ENCODE data around the gene TSPAN16. TPM values are rescaled to one million over a fixed set of nuclear protein-coding genes. Genes with fewer than 3 reads are reported as not detected.

TSPAN16 gene
- total and polyA plus RNA-seq, 2 of the 13 experiments (the other 11 are each of a cell fraction or from before 2014, with no cell fraction given), result not detected

- peak; percentile 85 for TF ChIP-seq NR0B2 (CRISPR knock-in tag; IDR thresholded peaks at IDR 0.05)
- no peak for TF ChIP-seq ZBTB8A (CRISPR knock-in tag; IDR thresholded peaks at IDR 0.05; ENCODE audit: borderline replicate concordance, low read depth)
- TF ChIP-seq ZNF441 (CRISPR knock-in tag; IDR thresholded peaks at IDR 0.05; ENCODE audit: borderline replicate concordance), result peak; percentile 89
- TF ChIP-seq ZNF619 (CRISPR knock-in tag; IDR thresholded peaks at IDR 0.05), result peak; percentile 95; the same call in 1 of the 2 replicates
- TF ChIP-seq KDM5B (CRISPR knock-in tag; IDR thresholded peaks at IDR 0.05; ENCODE audit: borderline replicate concordance), result peak; percentile 98
- peak; percentile 90; the same call in 1 of the 2 replicates for TF ChIP-seq ZNF780A (CRISPR knock-in tag; IDR thresholded peaks at IDR 0.05)
- peak; percentile 96 for TF ChIP-seq HNRNPL (IDR thresholded peaks at IDR 0.05; ENCODE audit: low read depth, low read length)
- peak; percentile 79; the same call in 1 of the 2 replicates for TF ChIP-seq FOXC1 (CRISPR knock-in tag; IDR thresholded peaks at IDR 0.05; ENCODE audit: borderline replicate concordance)
- no peak for TF ChIP-seq TCF7L2 (IDR thresholded peaks at IDR 0.05; ENCODE audit: low read depth, low read length)
- TF ChIP-seq ZFP90 (CRISPR knock-in tag; IDR thresholded peaks at IDR 0.05; ENCODE audit: borderline replicate concordance), result peak; percentile 87; the same call in 1 of the 2 replicates
- TF ChIP-seq ATF7 (IDR thresholded peaks at IDR 0.05), result no peak
- peak; percentile 94 for TF ChIP-seq ATF7 (CRISPR knock-in tag; IDR thresholded peaks at IDR 0.05)
- TF ChIP-seq HOXA9 (CRISPR knock-in tag; IDR thresholded peaks at IDR 0.05; ENCODE audit: borderline replicate concordance), result 0 out of 2 replicates have a peak, but pooled peaks have one; percentile 54
- TF ChIP-seq SOX5 (CRISPR knock-in tag; IDR thresholded peaks at IDR 0.05; ENCODE audit: borderline replicate concordance), result peak; percentile 89
- peak; percentile 83; the same call in 1 of the 2 replicates for TF ChIP-seq ZNF256 (CRISPR knock-in tag; conservative IDR thresholded peaks at IDR 0.05)
- no peak for TF ChIP-seq SMARCE1 (IDR thresholded peaks at IDR 0.05; ENCODE audit: borderline replicate concordance)
- TF ChIP-seq YEATS2 (CRISPR knock-in tag; IDR thresholded peaks at IDR 0.05; ENCODE audit: borderline replicate concordance), result peak; percentile 84; the same call in 1 of the 2 replicates
- TF ChIP-seq NAIF1 (CRISPR knock-in tag; IDR thresholded peaks at IDR 0.05; ENCODE audit: borderline replicate concordance), result 0 out of 2 replicates have a peak, but pooled peaks have one; percentile 65
- TF ChIP-seq ESRRA (CRISPR knock-in tag; IDR thresholded peaks at IDR 0.05; ENCODE audit: low read depth), result peak; percentile 91
- TF ChIP-seq ZNF354B (CRISPR knock-in tag; IDR thresholded peaks at IDR 0.05), result peak; percentile 55; the same call in 1 of the 2 replicates
- peak; percentile 95 for TF ChIP-seq MXD4 (CRISPR knock-in tag; IDR thresholded peaks at IDR 0.05)
Observed at GRCh38 chr19:11265785-11266236, 30.1 kb upstream of the TSPAN16 start (continued).
